Measurements from ENCODE around the gene TNFRSF25. TPM values are rescaled to one million over a fixed set of nuclear protein-coding genes. Genes with fewer than 3 reads are reported as not detected.

The TNFRSF25 gene
- total and polyA plus RNA-seq, 2 of the 8 experiments (the other 6 are each of a cell fraction or from before 2014, with no cell fraction given), result 10.7 to 19.5 TPM

GRCh38 chr1:6459850-6460265, 6.1 kb downstream of the TNFRSF25 start (continued):
- TF ChIP-seq ATF3 (IDR thresholded peaks at IDR 0.05; ENCODE audit: insufficient read depth, low read depth, low read length) (no peak), POU5F1 (IDR thresholded peaks at IDR 0.05; ENCODE audit: low read depth, low read length) (no peak), CTBP2 (IDR thresholded peaks at IDR 0.05; ENCODE audit: borderline replicate concordance, insufficient read depth, insufficient read length, low read length) (no peak)

Data from H1 (cell line).